HG03521 (cell line): ENCODE results near the gene GYS2.
"Not testable (repeated sequence)": the region's sequence is repeated elsewhere in the genome, so short reads cannot be mapped to it uniquely, and the experiment has no call there.

Experiments
- ATAC-seq: cut with Tn5 transposase; IDR thresholded peaks from one replicate; pipeline ENCODE4 v1.9.1; 2021; ENCODE audit warnings: mild to moderate bottlenecking, moderate library complexity; ENCODE audit not compliant: unreplicated experiment

GYS2 gene

GRCh38 chr12:21606175-21606574 is 1.5 kb upstream of the GYS2 start:
- ATAC-seq = no peak

DNA sequence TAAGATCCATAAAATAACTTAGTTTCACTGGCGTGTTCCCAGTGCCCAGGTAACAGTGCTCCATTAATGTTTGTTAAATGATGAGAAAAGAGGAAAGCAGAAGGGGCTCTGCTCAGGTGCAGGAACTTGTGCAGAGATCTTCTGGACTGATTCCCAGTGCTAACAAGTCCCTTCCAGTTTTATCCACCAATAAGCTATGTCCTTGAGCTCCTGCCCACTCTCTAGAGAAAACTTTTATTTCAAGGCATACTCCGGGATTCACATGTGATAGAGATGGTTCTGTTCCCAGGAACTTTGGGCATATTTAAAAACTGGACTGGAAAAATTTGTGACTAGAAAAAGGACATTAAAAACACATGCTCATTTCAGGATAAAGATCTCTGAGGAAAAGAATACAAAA is 1.9 kb downstream of the GYS2 start:
- ATAC-seq = no peak

GRCh38 chr12:21600196-21600595 is 4.5 kb downstream of the GYS2 start:
- no peak for ATAC-seq

DNA sequence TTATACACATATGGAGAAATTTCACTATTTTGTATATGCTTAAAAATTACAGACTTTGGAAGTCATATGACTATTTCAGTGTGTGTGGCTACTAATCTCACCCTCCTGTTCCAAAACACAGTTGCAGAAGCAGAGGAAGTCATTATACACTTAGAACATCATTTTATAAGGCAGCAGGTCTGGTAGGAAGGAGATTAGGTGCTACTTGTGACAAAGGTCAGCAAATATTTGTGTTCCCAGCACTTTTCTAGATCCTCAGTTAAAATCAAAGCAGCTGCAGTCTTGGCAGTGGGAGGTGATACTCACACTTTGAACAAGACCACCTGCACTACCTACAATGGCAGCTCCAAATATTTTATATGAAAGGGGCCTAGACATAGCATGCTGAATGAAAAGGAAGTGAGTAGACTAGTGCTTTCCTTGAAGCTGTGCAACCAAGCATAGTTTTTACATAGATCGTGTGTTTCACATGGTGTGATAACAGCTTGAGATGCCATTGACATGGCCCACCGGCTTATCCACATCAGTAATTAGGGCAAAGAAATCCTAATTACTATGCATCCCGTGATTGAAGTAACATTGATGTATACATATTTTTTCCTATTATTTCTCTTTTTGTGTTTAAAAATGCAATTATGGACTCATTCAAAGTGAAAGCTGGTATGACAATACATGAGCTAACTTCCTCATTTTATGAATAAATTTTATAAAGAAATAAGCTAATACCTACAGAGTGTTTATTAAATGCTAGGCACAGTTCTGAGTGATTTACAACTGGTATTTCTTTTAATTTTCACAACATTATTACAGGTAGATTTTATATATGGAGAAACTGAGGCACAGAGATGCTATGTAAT is 5.3 kb downstream of the GYS2 start:
- no peak for ATAC-seq

GRCh38 chr12:21598651-21599050 is 6.0 kb downstream of the GYS2 start:
- ATAC-seq = no peak

- not testable (repeated sequence) for ATAC-seq
Observed at GRCh38 chr12:21595356-21595755, 9.3 kb downstream of the GYS2 start.

DNA sequence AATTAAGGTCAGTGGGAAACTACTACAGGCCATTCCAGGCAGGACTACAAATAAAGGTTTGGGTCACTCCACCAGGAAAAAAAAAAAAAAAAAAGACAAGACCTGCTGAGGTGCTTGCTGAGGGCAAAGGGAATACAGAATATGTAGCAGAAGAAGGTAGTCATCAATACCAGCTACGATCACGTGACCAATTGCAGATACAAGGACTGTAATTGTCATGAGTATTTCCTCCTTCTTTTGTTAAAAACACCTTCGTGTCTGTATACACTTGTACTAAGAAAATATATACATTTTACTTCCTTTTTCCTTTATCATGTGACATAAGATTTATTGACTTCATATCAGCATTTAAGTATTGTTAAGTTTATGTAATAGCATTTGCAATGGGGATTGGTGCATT is 19.2 kb downstream of the GYS2 start:
- ATAC-seq = no peak

DNA sequence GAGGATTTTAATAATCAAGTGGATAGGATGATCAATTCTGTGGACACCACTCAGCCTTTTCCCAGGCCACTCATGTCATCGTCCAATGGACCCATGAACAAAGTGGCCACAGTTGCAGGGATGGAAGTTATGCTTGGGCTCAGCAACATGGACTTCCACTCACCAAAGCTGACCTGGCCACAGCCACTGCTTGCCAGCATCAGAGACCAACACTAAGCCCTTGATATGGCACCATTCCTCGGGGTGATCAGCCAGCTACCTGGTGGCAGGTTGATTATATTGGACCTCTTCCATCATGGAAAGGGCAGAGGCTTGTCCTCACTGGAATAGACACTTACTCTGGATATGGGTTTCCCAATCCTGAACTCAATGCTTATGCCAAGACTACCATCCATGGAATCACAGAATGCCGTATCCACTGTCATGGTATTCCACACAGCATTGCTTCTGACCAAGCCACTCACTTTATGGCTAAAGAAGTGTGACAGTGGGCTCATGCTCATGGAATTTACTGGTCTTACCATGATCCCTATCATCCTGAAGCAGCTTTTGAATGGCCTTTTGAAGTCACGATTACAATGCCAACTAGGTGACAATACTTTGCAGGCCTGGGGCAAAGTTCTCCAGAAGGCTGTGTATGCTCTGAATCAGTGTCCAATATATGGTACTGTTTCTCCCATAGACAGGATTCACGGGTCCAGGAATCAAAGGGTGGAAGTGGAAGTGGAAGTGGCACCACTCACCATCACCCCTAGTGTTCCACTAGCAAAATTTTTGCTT is 20.1 kb downstream of the GYS2 start:
- ATAC-seq = not testable (repeated sequence)

DNA sequence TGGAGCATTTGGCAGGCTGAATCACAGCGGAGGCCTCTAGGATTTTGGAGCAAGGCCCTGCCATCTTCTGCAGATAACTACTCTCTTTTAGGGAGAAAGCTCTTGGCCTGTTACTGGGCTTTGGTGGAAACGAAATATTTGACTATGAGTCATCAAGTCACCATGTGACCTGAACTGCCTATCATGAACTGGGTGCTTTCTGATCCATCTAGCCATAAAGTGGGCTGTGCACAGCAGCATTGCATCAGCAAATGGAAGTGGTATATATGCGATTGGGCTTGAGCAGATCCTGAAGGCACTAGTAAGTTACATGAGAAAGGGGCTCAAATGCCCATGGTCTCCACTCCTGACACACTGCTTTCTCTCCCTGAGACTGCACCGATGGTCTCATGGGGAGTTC is 21.1 kb downstream of the GYS2 start:
- no peak for ATAC-seq

DNA sequence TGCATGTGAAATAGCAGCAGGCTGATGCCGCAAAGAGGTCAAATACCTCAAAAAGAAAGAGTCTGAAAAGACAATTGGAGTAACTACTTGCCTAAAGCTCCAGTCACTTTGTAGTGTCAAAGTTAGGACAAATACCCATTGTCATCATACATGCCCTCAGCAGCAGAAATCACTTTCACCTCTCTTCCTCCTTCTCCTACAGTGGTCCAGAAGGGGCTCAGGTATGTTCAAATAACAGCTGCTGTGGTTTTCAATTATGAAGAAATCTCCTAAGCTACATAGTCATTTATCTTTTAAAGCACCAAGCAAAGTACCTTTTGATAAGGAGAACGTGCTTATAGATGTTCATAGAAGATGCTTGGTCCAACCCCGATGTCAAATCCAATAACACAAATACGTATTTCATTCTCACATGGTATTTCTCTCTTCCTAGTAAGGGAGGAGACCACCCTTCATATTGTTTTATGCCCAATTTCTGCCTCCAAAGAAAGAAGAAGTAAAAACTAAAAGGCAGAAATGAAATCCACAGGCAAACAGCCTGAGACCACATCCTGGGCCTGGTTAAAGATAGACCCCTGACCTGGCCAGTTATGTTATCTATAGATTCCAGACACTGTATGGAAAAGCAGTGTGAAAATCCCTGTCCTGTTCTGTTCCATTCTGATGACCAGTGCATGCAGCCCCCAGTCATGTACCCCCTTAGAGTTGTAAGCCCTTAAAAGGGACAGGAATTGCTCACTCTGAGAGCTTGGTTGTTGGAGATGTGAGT is 23.7 kb downstream of the GYS2 start:
- no peak for ATAC-seq

DNA sequence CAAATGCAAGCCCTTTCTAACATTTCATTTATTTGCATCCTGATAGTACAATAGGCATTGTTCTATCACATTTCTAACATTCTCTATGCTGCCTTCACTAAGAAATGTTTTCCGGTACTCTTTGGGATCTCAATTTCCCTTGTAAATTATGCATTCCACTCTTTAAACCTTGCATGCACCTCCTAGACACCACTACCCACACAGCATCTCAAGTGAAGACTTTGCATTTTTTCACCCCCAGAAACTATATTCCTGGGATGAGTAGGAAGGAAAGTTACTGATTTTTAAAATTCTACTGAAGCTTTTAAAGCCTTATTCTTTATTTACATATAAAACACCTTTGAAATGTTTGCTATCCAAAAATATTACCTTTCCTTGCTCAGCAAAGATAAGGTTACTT is 27.1 kb downstream of the GYS2 start:
- ATAC-seq = no peak

- no peak for ATAC-seq
Observed at GRCh38 chr12:21576431-21576830, 28.2 kb downstream of the GYS2 start.

- no peak for ATAC-seq
Observed at GRCh38 chr12:21573733-21574358, 30.8 kb downstream of the GYS2 start.

DNA sequence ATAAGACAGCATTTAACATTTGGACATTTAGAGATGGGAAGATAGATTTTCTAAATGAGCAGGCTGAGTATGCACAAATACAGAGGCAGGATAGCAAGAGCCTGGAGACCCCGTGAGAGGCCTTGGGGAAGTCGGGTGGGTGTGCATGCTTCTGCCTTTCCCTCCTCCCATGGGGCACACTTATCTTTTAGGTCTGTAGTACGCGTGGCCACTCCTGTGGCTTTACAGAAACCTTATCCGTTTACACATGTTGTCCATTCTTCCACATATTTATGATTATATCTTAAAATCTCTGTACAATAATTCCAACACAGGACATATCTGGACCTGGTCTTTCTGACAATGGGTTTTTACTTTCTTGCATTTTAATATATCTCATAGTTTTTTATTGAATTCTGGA is 33.6 kb downstream of the GYS2 start:
- no peak for ATAC-seq

- no peak for ATAC-seq
Observed at GRCh38 chr12:21568115-21568514, 36.5 kb downstream of the GYS2 start.

DNA sequence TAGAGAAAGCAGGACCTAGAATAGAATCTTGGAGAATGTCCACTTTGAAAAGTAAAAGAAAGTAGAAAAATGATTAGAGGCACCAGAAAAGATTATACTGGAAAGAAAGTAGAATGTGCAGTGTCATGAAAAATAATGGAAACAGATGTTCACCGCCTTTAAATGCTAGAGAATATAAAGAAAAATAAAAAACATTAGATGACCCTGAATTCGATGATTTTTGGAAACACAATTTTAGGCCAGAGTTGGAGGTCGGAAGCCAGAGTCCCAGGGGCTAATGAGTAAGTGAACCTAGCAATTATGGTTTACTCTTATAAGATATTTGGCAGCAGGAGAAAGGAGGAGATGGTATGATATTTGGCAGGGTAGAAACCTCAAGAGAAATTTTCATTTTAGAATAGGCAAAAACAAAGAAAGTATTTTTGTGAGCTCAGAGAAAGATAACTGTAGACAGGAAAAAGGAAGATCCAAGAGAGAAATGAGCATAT is 37.7 kb downstream of the GYS2 start:
- no peak for ATAC-seq

GRCh38 chr12:21566223-21566906 is 38.3 kb downstream of the GYS2 start:
- no peak for ATAC-seq

- no peak for ATAC-seq
Observed at GRCh38 chr12:21562859-21563258, 41.8 kb downstream of the GYS2 start.

GRCh38 chr12:21561158-21561557 is 43.5 kb downstream of the GYS2 start:
- no peak for ATAC-seq

- no peak for ATAC-seq
Observed at GRCh38 chr12:21559855-21560569, 44.6 kb downstream of the GYS2 start.
